KOPT-K1 (cell line): ENCODE results near the gene MYRIP.
"Not testable (repeated sequence)": the region's sequence is repeated elsewhere in the genome, so short reads cannot be mapped to it uniquely, and the experiment has no call there.

Experiments used
- H3K27ac ChIP-seq: fragments of 200-600 bp; sonication (generic); 2 replicates; pipeline ENCODE4 v1.5.1; 2016; ENCODE audit warnings: antibody characterized with exemption, mild to moderate bottlenecking, low read depth, low read length; ENCODE audit not compliant: poor library complexity, severe bottlenecking
- H3K36me3 ChIP-seq: fragments of 200-600 bp; sonication (generic); 2 replicates; pipeline ENCODE4 v1.5.1; 2017; ENCODE audit warnings: antibody characterized with exemption, mild to moderate bottlenecking, low read length, moderate library complexity; ENCODE audit not compliant: insufficient read depth
- H3K9me3 ChIP-seq: fragments of 200-600 bp; sonication (generic); 2 replicates; pipeline ENCODE4 v1.5.1; 2017; ENCODE audit warnings: antibody characterized with exemption, low read length, mild to moderate bottlenecking; ENCODE audit not compliant: insufficient read depth, poor library complexity, severe bottlenecking

MYRIP gene

DNA sequence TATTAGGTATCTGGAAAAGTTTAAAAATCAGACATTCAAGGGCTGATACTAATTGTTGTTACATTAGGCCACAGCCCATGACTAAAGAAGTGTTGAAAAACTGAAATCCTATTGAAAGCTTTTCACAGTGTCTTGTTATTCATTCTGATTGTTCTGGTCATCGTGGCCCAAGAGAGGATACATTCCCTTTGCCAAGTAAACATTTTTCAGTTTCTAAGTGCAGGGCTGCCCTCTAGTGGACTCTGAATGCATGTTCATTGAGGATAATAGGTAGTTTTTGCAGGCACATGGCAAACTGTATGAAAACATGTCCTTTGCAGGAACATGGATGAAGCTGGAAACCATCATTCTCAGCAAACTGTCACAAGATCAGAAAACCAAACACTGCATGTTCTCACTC is 181.1 kb downstream of the MYRIP start:
- Histone ChIP-seq H3K9me3 (no peaks in the 10 kb centered on the region), H3K27ac (no peak overlapping the region), H3K36me3 (no peaks in the 10 kb centered on the region)

DNA sequence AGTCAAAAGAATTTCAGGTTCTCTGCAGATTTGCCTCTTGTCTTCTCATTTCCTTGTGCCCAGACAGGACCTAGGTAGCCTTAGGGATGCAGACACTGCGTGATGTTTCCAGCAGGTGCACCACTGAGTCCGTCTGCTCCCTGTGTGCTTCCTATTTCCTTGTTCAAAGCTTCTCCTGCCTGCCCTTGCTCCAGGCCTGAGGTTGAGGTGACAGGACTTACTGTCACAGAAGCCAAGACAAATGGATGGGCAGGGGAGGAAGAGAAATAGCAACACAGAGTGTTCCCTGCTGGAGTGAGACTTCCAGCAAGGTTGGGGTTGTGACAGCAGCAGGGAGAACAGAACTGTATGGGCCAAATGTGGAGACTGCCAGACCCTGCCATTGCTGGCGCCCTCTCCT is 199.4 kb downstream of the MYRIP start:
- Histone ChIP-seq H3K9me3 (no peaks in the 10 kb centered on the region), H3K27ac (no peak overlapping the region), H3K36me3 (no peaks in the 10 kb centered on the region)

DNA sequence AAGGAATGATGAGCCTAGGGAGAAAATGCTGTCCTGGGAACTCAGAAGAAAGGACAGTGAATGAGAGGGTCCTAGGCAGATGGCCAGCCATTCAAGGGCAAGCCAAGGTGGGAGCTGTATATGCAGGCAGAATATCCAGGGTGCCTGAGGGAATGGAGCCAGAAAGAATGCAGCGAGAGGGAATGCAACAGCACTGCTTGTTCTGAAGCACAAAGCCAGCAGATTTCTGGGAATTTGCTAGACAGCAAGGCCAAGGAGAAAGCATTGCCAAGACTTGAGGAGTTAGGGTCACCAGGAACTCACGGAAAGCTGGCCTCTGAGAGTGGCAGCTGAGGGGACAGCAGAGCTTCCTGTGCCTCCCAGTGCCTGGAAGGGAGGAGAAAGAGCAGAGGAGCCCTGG is 200.6 kb downstream of the MYRIP start:
- Histone ChIP-seq H3K9me3 (no peaks in the 10 kb centered on the region), H3K36me3 (no peaks in the 10 kb centered on the region), H3K27ac (no peak overlapping the region)

DNA sequence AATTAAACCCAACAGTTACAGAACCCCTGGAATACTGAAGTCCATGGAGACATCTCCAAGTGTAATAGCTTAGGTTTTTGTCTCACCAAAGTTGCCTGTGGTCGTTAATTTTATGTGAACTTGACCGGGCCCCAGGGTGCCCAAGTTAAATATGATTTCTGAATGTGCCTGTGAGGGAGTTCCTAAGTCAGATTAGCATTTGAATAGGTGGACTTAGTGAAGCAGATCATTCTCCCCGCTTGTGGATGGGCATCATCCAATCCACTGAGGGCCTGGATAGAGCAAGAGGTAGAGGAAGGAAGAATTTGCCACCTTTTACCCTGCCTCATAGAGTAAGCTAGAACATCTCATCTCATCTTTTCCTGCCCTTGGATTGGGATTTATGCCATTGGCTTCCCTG is 203.0 kb downstream of the MYRIP start:
- no peaks in the 10 kb centered on the region for H3K9me3 ChIP-seq
- no peaks in the 10 kb centered on the region for H3K36me3 ChIP-seq
- H3K27ac ChIP-seq: no peak overlapping the region

DNA sequence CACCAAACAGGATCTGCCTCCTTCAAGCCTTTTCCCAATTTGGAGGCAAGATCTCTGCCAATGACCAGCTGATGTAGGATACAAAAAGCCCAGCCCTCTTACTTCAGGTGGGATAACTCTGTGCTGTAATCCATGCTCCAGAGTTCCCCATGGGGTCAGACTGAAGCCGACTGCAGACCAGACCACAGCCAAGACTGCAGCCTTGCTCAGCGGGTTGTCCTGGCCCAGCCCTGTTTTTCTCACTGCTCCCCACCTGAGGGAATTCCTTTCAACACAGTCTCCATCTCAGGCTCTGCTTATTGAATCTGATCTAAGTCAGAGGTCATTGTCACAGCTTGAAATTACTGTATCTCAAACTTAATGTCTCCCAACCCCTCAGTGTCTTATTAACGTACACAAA is 207.0 kb downstream of the MYRIP start:
- Histone ChIP-seq H3K36me3 (no peaks in the 10 kb centered on the region), H3K9me3 (no peaks in the 10 kb centered on the region), H3K27ac (no peak overlapping the region)

DNA sequence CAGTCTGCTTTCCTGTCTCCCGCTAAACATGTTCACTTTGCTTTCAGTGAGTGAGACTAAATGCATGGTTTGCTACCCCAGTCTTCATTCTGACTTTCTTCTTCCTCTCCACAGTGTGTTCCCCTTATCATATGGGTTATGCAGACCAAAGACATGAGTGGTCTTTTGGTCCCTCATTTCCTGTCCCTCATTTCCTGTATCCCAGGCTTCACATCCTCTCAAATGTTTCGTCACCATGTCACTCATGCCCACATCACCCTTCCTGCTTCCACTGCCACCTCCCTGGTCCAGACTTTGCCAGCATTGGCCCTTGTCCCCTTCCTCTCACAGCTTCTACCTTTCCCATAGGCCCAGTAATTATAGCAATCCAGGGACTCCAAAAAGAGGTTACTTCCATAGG is 209.0 kb downstream of the MYRIP start:
- Histone ChIP-seq H3K36me3 (no peaks in the 10 kb centered on the region), H3K27ac (no peak overlapping the region), H3K9me3 (no peaks in the 10 kb centered on the region)

DNA sequence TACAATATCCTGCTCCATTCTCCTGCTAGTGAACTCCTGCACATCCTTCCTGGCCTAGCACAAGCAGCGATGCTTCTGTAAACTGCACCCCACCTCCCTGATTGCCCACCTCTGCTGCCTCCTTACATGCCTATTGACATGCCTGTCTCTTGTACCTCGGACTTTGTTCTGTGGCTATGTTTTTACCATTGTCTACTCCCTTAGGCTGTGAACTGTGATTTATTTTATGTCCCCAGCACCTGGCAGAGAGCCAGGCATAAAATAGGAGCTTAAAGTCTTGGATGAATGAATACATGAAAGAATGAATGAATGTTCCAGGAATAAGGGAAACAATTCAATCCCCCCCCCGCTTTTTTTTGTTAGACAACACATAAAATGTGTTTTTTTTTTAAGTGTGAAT is 210.0 kb downstream of the MYRIP start:
- no peaks in the 10 kb centered on the region for H3K36me3 ChIP-seq
- no peak overlapping the region for H3K27ac ChIP-seq
- peaks cover 1% of the 10 kb centered on the region for H3K9me3 ChIP-seq

DNA sequence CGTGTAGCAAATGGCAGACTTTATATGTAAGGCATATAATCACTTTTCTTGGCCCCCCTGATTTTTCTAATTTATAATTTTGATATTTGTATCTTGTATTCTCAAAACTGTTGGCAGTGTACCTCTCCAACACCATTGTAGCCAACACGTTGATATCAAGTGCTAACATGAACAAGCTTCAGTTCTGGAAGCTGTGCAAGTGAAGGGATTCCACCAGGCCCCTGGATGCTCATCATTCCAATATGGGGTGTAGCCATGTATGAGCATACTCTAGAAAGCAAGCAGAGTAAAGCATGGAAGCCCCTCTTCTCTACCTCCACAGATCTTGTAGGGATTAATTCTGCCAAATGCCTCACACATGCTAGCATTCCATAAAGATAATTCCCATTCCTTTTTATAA is 211.3 kb downstream of the MYRIP start:
- Histone ChIP-seq H3K36me3 (no peaks in the 10 kb centered on the region), H3K9me3 (peaks cover 14% of the 10 kb centered on the region), H3K27ac (no peak overlapping the region)

DNA sequence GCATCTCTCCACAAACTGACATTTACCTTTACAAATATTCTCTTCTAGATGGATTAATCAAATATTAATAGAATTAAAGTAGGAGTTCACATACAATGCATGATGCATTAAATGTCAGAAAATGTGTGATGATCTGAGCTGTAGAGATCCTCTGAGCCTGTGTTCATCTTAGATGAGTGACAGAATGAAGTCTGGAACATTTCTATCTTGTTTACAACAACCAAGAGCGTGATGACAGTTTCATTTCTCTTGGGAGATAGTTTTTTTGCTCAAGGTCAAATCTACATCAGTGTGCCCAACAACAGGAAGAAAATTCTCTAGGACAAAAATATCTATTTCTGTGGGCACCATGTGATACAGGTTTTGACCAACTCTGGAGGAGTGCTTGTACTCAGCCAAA is 211.9 kb downstream of the MYRIP start:
- Histone ChIP-seq H3K9me3 (peaks cover 18% of the 10 kb centered on the region), H3K36me3 (no peaks in the 10 kb centered on the region), H3K27ac (no peak overlapping the region)

DNA sequence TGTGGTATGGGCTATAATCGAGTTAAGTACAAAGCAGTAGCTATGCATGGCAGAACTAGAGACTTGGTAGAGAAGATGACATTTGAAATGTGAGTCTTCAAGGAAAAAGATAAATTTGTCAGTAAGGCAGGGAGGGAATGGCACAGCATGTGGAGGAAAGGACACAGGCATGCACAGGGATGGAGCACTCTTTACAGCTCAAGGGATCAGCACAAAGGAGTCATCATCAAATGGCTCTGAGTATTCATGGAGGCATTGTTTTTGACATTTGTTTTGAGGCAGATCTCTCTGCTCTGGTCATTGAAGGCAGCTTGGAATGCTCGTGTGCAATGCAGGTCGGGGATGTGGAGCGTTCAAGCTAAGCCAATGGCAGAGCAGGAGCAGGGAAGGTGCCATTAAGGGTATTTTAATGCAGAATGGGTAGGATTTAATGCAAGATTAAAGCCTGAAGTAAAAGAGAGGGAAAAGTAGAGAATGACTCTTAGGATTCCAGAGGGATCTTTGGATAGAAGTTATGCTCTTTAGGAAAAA is 213.0 kb downstream of the MYRIP start:
- H3K9me3 ChIP-seq: peaks cover 18% of the 10 kb centered on the region
- H3K36me3 ChIP-seq: no peaks in the 10 kb centered on the region
- no peak overlapping the region for H3K27ac ChIP-seq

DNA sequence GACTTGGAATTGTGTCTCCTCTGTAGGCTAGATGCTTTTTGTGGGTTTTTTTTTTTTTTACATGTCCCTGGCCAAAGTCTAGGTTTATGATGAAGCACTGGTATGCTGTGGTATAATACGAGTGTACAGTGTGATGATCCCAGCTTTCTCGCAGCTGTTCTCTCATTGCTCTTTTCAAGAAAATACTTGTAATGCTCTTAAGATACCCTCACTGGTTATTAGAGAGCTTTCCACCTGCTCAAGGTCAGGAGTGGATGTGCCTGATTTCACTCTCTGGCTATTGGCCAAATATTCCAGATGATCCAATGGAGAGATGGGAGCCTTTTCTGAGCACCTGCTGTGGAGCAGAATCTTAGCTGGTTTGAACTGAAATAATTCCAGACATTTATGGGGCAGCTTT is 215.1 kb downstream of the MYRIP start:
- Histone ChIP-seq H3K9me3 (peaks cover 18% of the 10 kb centered on the region), H3K36me3 (no peaks in the 10 kb centered on the region), H3K27ac (no peak overlapping the region)

DNA sequence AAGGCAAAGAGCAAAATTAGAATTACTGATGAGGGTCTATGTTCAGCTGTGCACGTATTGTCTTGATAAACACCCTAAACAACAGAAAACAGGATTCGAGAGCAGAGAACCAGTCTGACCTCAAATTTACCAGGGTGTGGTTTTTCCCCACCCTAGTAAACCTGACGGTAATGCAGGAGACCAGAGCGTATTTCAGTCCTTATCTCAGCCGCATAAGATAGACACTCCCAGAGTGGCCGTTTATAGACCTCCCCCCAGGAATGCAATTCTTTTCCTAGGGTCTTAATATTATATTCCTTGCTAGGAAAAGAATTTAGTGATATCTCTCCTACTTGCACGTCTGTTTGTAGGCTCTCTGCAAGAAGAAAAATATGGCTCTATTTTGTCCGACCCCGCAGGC is 216.5 kb downstream of the MYRIP start:
- not testable (repeated sequence) for H3K36me3 ChIP-seq, H3K27ac ChIP-seq
- H3K9me3 ChIP-seq: peaks cover 18% of the 10 kb centered on the region

DNA sequence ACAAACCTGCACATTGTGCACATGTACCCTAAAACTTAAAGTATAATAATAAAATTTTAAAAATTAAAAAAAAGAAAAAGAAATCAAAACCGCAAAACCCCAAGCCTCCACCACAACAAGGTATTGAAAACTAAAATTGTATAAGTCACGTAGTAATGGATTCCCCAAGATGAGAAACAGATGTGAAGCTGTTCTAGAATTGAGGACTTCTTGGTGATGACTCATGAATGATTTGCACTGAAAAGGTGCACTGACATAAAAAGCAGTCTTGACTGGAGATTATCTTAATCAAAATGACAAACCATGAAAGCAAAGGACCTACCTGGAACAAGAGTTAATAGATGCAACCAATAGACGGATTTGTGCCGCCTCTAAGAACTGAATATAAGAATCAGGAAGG is 225.8 kb downstream of the MYRIP start:
- no peaks in the 10 kb centered on the region for H3K36me3 ChIP-seq
- H3K9me3 ChIP-seq: no peaks in the 10 kb centered on the region
- no peak overlapping the region for H3K27ac ChIP-seq

DNA sequence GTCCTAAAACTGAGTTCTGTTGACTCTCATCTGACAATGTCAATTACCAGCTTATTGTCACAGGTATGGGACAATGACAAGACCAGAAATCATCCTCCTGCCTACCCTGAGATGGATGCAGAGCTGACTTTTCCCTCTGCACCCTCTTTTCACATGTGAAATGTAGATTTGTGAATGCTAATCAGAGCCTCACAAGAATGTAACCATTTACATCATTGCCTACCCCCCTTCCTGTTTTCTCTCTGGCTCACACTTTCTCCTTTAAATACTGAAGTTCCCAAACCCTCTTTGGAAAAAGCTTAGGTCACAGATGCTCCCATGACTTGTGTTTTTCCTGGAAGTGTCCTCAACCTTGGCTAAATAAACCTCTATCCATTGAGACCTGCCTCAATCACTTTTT is 228.2 kb downstream of the MYRIP start:
- H3K27ac ChIP-seq: no peak overlapping the region
- H3K36me3 ChIP-seq: no peaks in the 10 kb centered on the region
- no peaks in the 10 kb centered on the region for H3K9me3 ChIP-seq

DNA sequence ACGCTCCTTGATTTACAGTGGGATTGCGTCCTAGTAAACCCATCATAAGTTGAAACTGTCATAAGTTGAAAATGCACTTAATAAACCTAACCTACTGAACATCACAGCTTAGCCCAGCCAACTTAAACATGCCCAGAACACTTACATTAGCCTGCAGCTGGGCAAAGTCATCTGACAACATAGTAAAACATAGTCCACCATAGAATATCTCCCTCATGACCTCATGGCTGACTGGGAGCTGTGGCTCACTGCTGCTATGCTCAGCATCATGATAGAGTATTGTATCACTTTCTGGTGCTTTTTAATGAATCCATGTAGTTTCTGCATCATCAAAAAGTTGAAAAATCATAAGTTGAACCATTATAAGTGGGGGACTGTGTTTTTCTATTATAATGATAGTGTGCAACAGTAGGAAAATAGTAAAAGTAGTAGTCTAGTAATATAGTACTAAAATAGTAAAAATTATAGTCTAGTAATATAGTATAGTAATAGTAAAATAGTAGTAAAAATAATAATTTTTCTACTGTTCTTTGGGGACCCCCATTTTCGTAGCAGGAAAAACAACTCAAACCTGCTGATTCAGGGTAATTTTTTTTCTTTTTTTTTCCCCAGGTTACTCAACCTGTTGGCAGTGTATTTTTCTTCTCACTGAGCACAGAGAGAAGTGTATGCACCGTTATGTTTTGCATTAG is 233.5 kb downstream of the MYRIP start:
- Histone ChIP-seq H3K9me3 (no peaks in the 10 kb centered on the region), H3K27ac (no peak overlapping the region), H3K36me3 (no peaks in the 10 kb centered on the region)

DNA sequence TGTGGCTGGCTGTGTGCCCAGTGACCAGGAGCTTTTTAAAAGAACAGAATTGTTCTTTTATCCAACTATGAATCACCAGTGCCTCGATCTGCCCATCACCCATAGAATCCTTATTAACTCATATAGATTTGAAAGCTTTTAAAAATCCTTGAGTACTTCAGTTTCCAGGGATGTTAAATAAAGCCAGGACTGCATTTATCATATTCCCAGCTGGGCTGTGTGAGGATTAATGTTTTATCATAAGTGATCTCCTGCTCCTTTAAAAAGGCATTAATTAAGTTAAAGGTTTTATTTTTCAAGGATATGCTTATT is 234.0 kb downstream of the MYRIP start:
- Histone ChIP-seq H3K36me3 (no peaks in the 10 kb centered on the region), H3K9me3 (no peaks in the 10 kb centered on the region), H3K27ac (no peak overlapping the region)
